Left lung (tissue), 10 donors: ENCODE results near the gene TNNC2. TPM values are rescaled to one million over a fixed set of nuclear protein-coding genes. Genes with fewer than 3 reads are reported as not detected.

Experiments
- ATAC-seq: fragments of 200-7000 bp; cut with Tn5 transposase; one replicate; pipeline ENCODE4 v1.9.1; 2020; ENCODE audit warnings: moderate library complexity
- DNase-seq, 4 donors: peaks; one replicate each; pipeline ENCODE4 v3.0.0-alpha.2; 2013 to 2020
- H3K27ac ChIP-seq, 2 donors: fragments of 200-600 bp; sonication (generic) in 1 of 2; one replicate each; pipeline versions ENCODE4 v1.5.0 to v1.8.0; 2020 to 2021
- H3K27me3 ChIP-seq, 2 donors: fragments of 200-600 bp; sonication (generic) in 1 of 2; one replicate each; pipeline versions ENCODE4 v1.5.0 to v1.8.0; 2020 to 2021
- H3K36me3 ChIP-seq, 2 donors: fragments of 200-600 bp; sonication (generic) in 1 of 2; one replicate each; pipeline versions ENCODE4 v1.5.0 to v1.8.0; 2020 to 2021
- H3K4me1 ChIP-seq, 2 donors: fragments of 200-600 bp; one replicate each; pipeline ENCODE4 v1.8.0; 2021
- H3K4me3 ChIP-seq, 2 donors: fragments of 200-600 bp; sonication (generic) in 1 of 2; one replicate each; pipeline versions ENCODE4 v1.5.0 to v1.8.0; 2020 to 2021; ENCODE audit warnings: mild to moderate bottlenecking in 1 of 2
- H3K9me3 ChIP-seq, 2 donors: fragments of 200-600 bp; sonication (generic) in 1 of 2; one replicate each; pipeline versions ENCODE4 v1.5.0 to v1.8.0; 2020 to 2021
- intact Hi-C, 2 donors: fragments of 100-400 bp; cut with DNase I; formaldehyde crosslinking; loops; one replicate each; pipeline versions ENCODE4 v1.11.2 to v1.14.2; 2022
- polyA plus RNA-seq, 6 donors: library from polyadenylated mRNA; unstranded; fragments of 120-200 nt; gene quantifications; one replicate each; pipeline ENCODE4 v1.2.1, GENCODE V29; 2013; ENCODE audit not compliant: insufficient read length in 6 of 6
- total RNA-seq, 2 donors: library from RNA; stranded (reverse); fragmentation: NEBNext Ultra II Directional; extraction: Animal tissue kit (Norgen Biotek cat#: 25700); gene quantifications; one replicate each; pipeline ENCODE4 v1.2.1, GENCODE V29; 2021
- TF ChIP-seq, protein P1 (sequence below), 2 donors: fragments of 200-600 bp; sonication (generic) in 1 of 2; IDR thresholded peaks; one replicate each; pipeline versions ENCODE4 v1.5.0 to v1.8.0; 2021; ENCODE audit warnings: antibody characterized with exemption in 2 of 2
- donor health status: DM: no; HTN: yes; CAD: no.
- donor health status: DM: no; HTN: no; CAD: no.

TNNC2 gene
- total and polyA plus RNA-seq, 8 donors, result 0.21 to 1.2 (median 0.43) TPM

- DNase-seq (no peak), ATAC-seq (no peak)
- TF ChIP-seq, protein P1, sequence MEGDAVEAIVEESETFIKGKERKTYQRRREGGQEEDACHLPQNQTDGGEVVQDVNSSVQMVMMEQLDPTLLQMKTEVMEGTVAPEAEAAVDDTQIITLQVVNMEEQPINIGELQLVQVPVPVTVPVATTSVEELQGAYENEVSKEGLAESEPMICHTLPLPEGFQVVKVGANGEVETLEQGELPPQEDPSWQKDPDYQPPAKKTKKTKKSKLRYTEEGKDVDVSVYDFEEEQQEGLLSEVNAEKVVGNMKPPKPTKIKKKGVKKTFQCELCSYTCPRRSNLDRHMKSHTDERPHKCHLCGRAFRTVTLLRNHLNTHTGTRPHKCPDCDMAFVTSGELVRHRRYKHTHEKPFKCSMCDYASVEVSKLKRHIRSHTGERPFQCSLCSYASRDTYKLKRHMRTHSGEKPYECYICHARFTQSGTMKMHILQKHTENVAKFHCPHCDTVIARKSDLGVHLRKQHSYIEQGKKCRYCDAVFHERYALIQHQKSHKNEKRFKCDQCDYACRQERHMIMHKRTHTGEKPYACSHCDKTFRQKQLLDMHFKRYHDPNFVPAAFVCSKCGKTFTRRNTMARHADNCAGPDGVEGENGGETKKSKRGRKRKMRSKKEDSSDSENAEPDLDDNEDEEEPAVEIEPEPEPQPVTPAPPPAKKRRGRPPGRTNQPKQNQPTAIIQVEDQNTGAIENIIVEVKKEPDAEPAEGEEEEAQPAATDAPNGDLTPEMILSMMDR (IDR thresholded peaks at IDR 0.05), result no peak
- intact Hi-C loops, result no loop called here
- H3K9me3 ChIP-seq, result no peaks in the 10 kb centered on the region
- peaks cover 0 to 50% of the 10 kb centered on the region in 2 donors for H3K36me3 ChIP-seq
- H3K4me3 ChIP-seq, result no peak overlapping the region
- H3K27me3 ChIP-seq, result no peaks in the 10 kb centered on the region
- H3K4me1 ChIP-seq, result peaks cover 7 to 30% of the 10 kb centered on the region in 2 donors
- no peak overlapping the region for H3K27ac ChIP-seq
Observed at GRCh38 chr20:45796337-45797065, 30.6 kb downstream of the TNNC2 start.

DNA sequence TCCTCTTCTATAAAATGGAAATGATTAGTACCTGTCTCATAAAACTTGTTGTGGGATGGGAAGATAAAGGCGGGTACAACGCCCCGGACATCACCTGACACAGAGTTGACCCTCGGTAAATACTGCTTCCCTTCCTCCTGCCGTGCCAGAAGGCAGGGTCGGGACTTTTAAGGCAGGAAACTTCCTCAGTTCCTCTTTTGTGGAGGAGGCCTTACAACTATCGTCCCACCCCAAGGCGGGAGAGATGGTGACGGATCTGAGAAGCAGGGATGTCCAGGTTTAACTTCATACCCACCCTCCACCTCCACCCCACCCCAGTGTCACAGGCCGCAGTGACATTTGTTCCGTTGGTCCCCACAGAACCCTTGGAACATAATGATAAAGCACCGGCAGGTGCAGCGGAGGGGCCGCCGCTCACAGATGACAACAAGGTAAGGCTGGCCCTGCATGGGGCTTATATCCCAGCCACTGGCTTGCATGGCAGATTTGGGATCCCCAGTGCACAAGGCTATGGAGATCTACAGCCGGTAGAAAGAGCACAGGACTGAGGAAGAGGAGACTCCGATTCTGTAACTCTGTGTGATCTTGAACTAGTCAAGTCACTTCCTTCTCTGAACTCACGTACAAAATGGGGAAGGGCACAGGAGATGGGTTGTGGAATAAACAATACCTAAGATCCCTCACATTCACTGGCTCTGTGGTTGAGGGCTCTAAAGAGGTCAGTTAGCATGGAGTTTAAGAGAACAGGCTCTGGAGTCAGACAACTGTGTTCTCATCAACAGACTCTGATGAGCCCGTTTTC, 34.6 kb downstream of the TNNC2 start:
- peak overlapping the region; percentile 88 to 99 for H3K27ac ChIP-seq
- ATAC-seq, result peak; percentile 38
- H3K27me3 ChIP-seq, result no peaks in the 10 kb centered on the region
- H3K36me3 ChIP-seq, result peaks cover 0 to 41% of the 10 kb centered on the region in 2 donors
- peak overlapping the region; percentile 79 to 89 for H3K4me3 ChIP-seq
- DNase-seq, result peak in 1 of 4 donors; percentile 56
- TF ChIP-seq, protein P1 (IDR thresholded peaks at IDR 0.05), result no peak
- intact Hi-C loops, result no loop called here
- no peaks in the 10 kb centered on the region for H3K9me3 ChIP-seq
- H3K4me1 ChIP-seq, result peaks cover 7 to 24% of the 10 kb centered on the region in 2 donors

GRCh38 chr20:45788351-45788750, 38.8 kb downstream of the TNNC2 start:
- intact Hi-C loops, result no loop called here
- Histone ChIP-seq H3K4me3 (no peak overlapping the region), H3K27ac (no peak overlapping the region), H3K4me1 (peaks cover 14 to 30% of the 10 kb centered on the region in 2 donors), H3K9me3 (no peaks in the 10 kb centered on the region), H3K27me3 (no peaks in the 10 kb centered on the region), H3K36me3 (no peaks in the 10 kb centered on the region)
- ATAC-seq (no peak), DNase-seq (no peak)
- TF ChIP-seq, protein P1 (IDR thresholded peaks at IDR 0.05), result no peak

- DNase-seq (no peak), ATAC-seq (peak; percentile 4)
- Histone ChIP-seq H3K36me3 (no peaks in the 10 kb centered on the region), H3K27ac (peak overlapping the region; percentile 5 to 53), H3K4me1 (peaks cover 26 to 32% of the 10 kb centered on the region in 2 donors), H3K9me3 (no peaks in the 10 kb centered on the region), H3K27me3 (no peaks in the 10 kb centered on the region), H3K4me3 (no peak overlapping the region)
- TF ChIP-seq, protein P1 (IDR thresholded peaks at IDR 0.05), result no peak
- intact Hi-C loops, result no loop called here
Observed at GRCh38 chr20:45783656-45784294, 43.3 kb downstream of the TNNC2 start.

- Histone ChIP-seq H3K27ac (peak overlapping the region in 1 of 2 donors; percentile 53), H3K36me3 (no peaks in the 10 kb centered on the region), H3K27me3 (no peaks in the 10 kb centered on the region), H3K4me3 (no peak overlapping the region), H3K4me1 (peaks cover 34 to 40% of the 10 kb centered on the region in 2 donors), H3K9me3 (no peaks in the 10 kb centered on the region)
- ATAC-seq (peak; percentile 1), DNase-seq (no peak)
- intact Hi-C loops, result no loop called here
- TF ChIP-seq, protein P1 (IDR thresholded peaks at IDR 0.05), result no peak
Observed at GRCh38 chr20:45782890-45783289, 44.2 kb downstream of the TNNC2 start.
